B cell (primary cell): Measurements from ENCODE around the gene KATNB1.

ENCODE experiments used
- EZH2 ChIP-seq: IDR thresholded peaks from 2 replicates; pipeline ENCODE4 v1.6.1; 2012; ENCODE audit warnings: borderline replicate concordance, low read depth, mild to moderate bottlenecking, moderate library complexity, low read length; ENCODE audit not compliant: insufficient read depth, poor library complexity, severe bottlenecking
- TF ChIP-seq, protein P1 (sequence below): fragments of 200-600 bp; IDR thresholded peaks from one replicate; pipeline ENCODE4 v1.8.0; 2022; ENCODE audit warnings: antibody characterized with exemption, mild to moderate bottlenecking

DNA sequence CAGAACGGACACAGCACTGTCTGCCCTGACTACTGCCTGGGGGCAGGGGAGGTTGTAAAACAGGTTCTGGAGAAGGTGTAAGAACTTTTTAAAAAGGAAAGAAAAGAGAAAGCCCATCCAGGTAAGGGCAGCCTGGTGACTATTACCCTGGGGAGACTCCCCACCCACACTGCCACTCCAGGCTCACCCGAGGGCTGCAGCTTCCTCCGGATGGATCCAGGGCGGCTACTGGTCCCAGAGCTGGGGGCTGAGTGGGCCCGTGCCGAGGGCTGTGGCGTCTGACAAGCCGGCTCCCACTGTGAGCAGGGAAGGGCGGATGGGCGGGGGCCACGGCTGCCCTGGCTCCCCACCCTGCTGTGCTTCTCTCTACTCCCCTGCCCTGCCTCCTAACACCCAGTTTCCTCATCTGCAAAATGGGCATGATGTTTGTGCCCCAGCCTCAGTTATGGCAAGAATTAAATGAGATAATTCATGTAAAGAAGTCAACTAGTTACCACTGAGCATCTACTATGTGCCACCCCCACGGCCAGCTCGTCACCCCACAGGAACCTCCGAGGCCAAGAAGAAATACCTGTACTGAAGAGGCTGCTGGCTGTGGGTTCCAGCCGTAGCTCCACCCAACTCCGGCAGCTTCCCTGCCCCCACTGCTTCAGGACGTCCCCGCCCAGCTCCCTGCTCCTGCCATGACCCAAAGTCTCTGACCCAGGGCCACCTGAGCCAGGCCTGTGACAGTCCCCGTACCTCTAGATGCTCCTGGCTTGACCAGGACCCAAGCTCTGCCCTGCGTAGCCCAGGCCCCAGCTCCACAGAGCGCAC is 24.2 kb downstream of the KATNB1 start:
- TF ChIP-seq, protein P1, sequence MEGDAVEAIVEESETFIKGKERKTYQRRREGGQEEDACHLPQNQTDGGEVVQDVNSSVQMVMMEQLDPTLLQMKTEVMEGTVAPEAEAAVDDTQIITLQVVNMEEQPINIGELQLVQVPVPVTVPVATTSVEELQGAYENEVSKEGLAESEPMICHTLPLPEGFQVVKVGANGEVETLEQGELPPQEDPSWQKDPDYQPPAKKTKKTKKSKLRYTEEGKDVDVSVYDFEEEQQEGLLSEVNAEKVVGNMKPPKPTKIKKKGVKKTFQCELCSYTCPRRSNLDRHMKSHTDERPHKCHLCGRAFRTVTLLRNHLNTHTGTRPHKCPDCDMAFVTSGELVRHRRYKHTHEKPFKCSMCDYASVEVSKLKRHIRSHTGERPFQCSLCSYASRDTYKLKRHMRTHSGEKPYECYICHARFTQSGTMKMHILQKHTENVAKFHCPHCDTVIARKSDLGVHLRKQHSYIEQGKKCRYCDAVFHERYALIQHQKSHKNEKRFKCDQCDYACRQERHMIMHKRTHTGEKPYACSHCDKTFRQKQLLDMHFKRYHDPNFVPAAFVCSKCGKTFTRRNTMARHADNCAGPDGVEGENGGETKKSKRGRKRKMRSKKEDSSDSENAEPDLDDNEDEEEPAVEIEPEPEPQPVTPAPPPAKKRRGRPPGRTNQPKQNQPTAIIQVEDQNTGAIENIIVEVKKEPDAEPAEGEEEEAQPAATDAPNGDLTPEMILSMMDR: no peak
- no peak for TF ChIP-seq EZH2
